H1 (cell line): ENCODE results near the gene KRT78. TPM values are rescaled to one million over a fixed set of nuclear protein-coding genes. Genes with fewer than 3 reads are reported as not detected.

Experiments used
- CTCF ChIA-PET: fragments of 300-600 bp; sonication (Branson Sonifier 250); formaldehyde crosslinking; loops from one replicate; lab custom pipeline; 2021; ENCODE audit not compliant: partially characterized antibody; lab: Charles Lee
- POLR2A ChIA-PET: fragments of 300-600 bp; sonication (Branson Sonifier 250); formaldehyde crosslinking; loops from one replicate; lab custom pipeline; 2021; ENCODE audit warnings: inconsistent platforms; ENCODE audit not compliant: partially characterized antibody; lab: Charles Lee
- DNase-seq, 2 experiments: peaks; one replicate each; pipeline versions ENCODE4 v3.0.0 to v3.0.0-alpha.2; 2010 to 2022; ENCODE audit warnings: low spot score in 2 of 2, low read depth in 1 of 2, mixed read lengths in 1 of 2
- FAIRE-seq: peaks from 2 replicates; lab custom pipeline; 2011; peaks lifted over from hg19 to GRCh38; lab: Jason Lieb, UNC
- H2AFZ ChIP-seq: 2 replicates; pipeline ENCODE4 v1.8.1; 2012; ENCODE audit warnings: low read length, inconsistent platforms
- H2AK5ac ChIP-seq: 2 replicates; pipeline ENCODE4 v1.6.1; 2013; ENCODE audit warnings: low read depth, low read length
- H2BK120ac ChIP-seq: replicated peaks from 2 replicates; pipeline ENCODE3; 2013; ENCODE audit warnings: low read depth, low read length, inconsistent platforms
- H2BK12ac ChIP-seq: 2 replicates; pipeline ENCODE4 v1.6.1; 2013; ENCODE audit warnings: low read depth, low read length
- H2BK15ac ChIP-seq: 2 replicates; pipeline ENCODE4 v1.6.1; 2013; ENCODE audit warnings: low read length
- H2BK20ac ChIP-seq: 2 replicates; pipeline ENCODE4 v1.6.1; 2013; ENCODE audit warnings: low read length
- H2BK5ac ChIP-seq: 2 replicates; pipeline ENCODE4 v1.6.1; 2013; ENCODE audit warnings: low read depth, low read length
- H3K14ac ChIP-seq: 2 replicates; pipeline ENCODE4 v1.6.1; 2013; ENCODE audit warnings: inconsistent platforms; ENCODE audit not compliant: insufficient read length
- H3K18ac ChIP-seq: 2 replicates; pipeline ENCODE4 v1.6.1; 2013; ENCODE audit warnings: low read length; ENCODE audit errors: extremely low read depth
- H3K23ac ChIP-seq: 2 replicates; pipeline ENCODE4 v1.6.1; 2013; ENCODE audit warnings: inconsistent platforms; ENCODE audit not compliant: insufficient read length
- H3K23me2 ChIP-seq: 2 replicates; pipeline ENCODE4 v1.6.1; 2013; ENCODE audit warnings: low read depth, low read length
- H3K27ac ChIP-seq: 2 replicates; pipeline ENCODE4 v1.6.1; 2011; ENCODE audit warnings: low read depth, low read length, inconsistent platforms
- H3K27me3 ChIP-seq, 4 experiments: replicated peaks in 1 of 4; 1 replicate in 1 of 4; 2 replicates in 3 of 4; pipeline versions ENCODE4 v1.6.1 to v1.8.1; 2011 to 2013; ENCODE audit warnings: low read length in 3 of 4, mild to moderate bottlenecking in 3 of 4, inconsistent platforms in 2 of 4, mixed read lengths in 2 of 4, moderate library complexity in 1 of 4; ENCODE audit not compliant: control insufficient read depth in 3 of 4, insufficient read depth in 3 of 4; ENCODE audit errors: extremely low read depth in 1 of 4
- H3K36me3 ChIP-seq, 4 experiments: 2 replicates each; pipeline versions ENCODE4 v1.6.1 to v1.8.1; 2011 to 2013; ENCODE audit warnings: mild to moderate bottlenecking in 4 of 4, low read length in 3 of 4, moderate library complexity in 2 of 4, control low read depth in 1 of 4, inconsistent platforms in 1 of 4; ENCODE audit not compliant: insufficient read depth in 4 of 4, control insufficient read depth in 2 of 4
- H3K4ac ChIP-seq: replicated peaks from 2 replicates; pipeline ENCODE3; 2013; ENCODE audit warnings: low read length, low read depth, mixed read lengths, inconsistent platforms; ENCODE audit not compliant: insufficient read length
- H3K4me1 ChIP-seq, 4 experiments: replicated peaks in 1 of 4; 1 replicate in 1 of 4; 2 replicates in 3 of 4; pipeline versions ENCODE4 v1.6.1 to v1.8.1; 2011 to 2013; ENCODE audit warnings: low read length in 3 of 4, inconsistent platforms in 2 of 4, mixed read lengths in 1 of 4; ENCODE audit not compliant: insufficient read depth in 4 of 4, control insufficient read depth in 3 of 4
- H3K4me2 ChIP-seq, 2 experiments: 2 replicates each; pipeline versions ENCODE4 v1.6.1 to v1.8.1; 2011 to 2013; ENCODE audit warnings: low read depth in 2 of 2, low read length in 2 of 2, control low read depth in 1 of 2, inconsistent platforms in 1 of 2, mild to moderate bottlenecking in 1 of 2; ENCODE audit not compliant: insufficient read depth in 1 of 2
- H3K4me3 ChIP-seq, 4 experiments: fragments of 200-600, 300-600 bp in 1 of 4; sonication (generic), shearing (Covaris generic), sonication (Bioruptor Twin) in 1 of 4; 2 replicates each; pipeline versions ENCODE4 v1.5.1 to v1.8.1; 2011 to 2016; ENCODE audit warnings: low read length in 4 of 4, low read depth in 3 of 4, control low read depth in 2 of 4, inconsistent platforms in 2 of 4, mild to moderate bottlenecking in 2 of 4, mixed read lengths in 1 of 4, moderate library complexity in 1 of 4; ENCODE audit not compliant: insufficient read depth in 2 of 4; ENCODE audit errors: extremely low read depth in 1 of 4
- H3K56ac ChIP-seq: replicated peaks from 2 replicates; pipeline ENCODE3; 2013; ENCODE audit warnings: low read depth, mild to moderate bottlenecking, mixed read lengths, low read length, inconsistent platforms; ENCODE audit not compliant: insufficient read length
- H3K79me1 ChIP-seq: 2 replicates; pipeline ENCODE4 v1.6.1; 2013; ENCODE audit warnings: low read depth, low read length, control low read depth
- H3K79me2 ChIP-seq, 2 experiments: 2 replicates each; pipeline versions ENCODE4 v1.6.1 to v1.8.1; 2012 to 2013; ENCODE audit warnings: low read length in 2 of 2, mild to moderate bottlenecking in 2 of 2, inconsistent platforms in 1 of 2; ENCODE audit not compliant: insufficient read depth in 2 of 2, control insufficient read depth in 1 of 2
- H3K9ac ChIP-seq, 4 experiments: replicated peaks in 1 of 4; 1 replicate in 1 of 4; 2 replicates in 3 of 4; pipeline versions ENCODE4 v1.6.1 to v1.8.1; 2011 to 2013; ENCODE audit warnings: low read depth in 3 of 4, low read length in 3 of 4, control low read depth in 2 of 4, mild to moderate bottlenecking in 2 of 4, moderate library complexity in 2 of 4, inconsistent platforms in 1 of 4; ENCODE audit errors: extremely low read depth in 1 of 4
- H3K9me3 ChIP-seq, 2 experiments: 2 replicates each; pipeline versions ENCODE4 v1.6.1 to v1.8.1; 2012 to 2013; ENCODE audit warnings: mild to moderate bottlenecking in 2 of 2, moderate library complexity in 2 of 2, control low read depth in 1 of 2, inconsistent platforms in 1 of 2, low read depth in 1 of 2, low read length in 1 of 2, mixed read lengths in 1 of 2; ENCODE audit not compliant: insufficient read depth in 2 of 2
- H4K20me1 ChIP-seq, 2 experiments: replicated peaks in 1 of 2; 2 replicates each; pipeline versions ENCODE3 to v1.8.1; 2011 to 2013; ENCODE audit warnings: inconsistent platforms in 2 of 2, low read length in 2 of 2, mild to moderate bottlenecking in 1 of 2; ENCODE audit not compliant: insufficient read depth in 2 of 2, control insufficient read depth in 1 of 2
- H4K5ac ChIP-seq: 2 replicates; pipeline ENCODE4 v1.6.1; 2013; ENCODE audit warnings: low read length, low read depth, mixed read lengths, inconsistent platforms; ENCODE audit not compliant: insufficient read length
- H4K8ac ChIP-seq: 2 replicates; pipeline ENCODE4 v1.8.0; 2013; ENCODE audit warnings: mild to moderate bottlenecking, moderate library complexity, low read length, inconsistent platforms; ENCODE audit not compliant: insufficient read depth; ENCODE audit errors: extremely low read depth
- H4K91ac ChIP-seq: replicated peaks from 2 replicates; pipeline ENCODE3; 2013; ENCODE audit warnings: low read length, mixed read lengths, inconsistent platforms; ENCODE audit not compliant: insufficient read length
- ATF2 ChIP-seq: IDR thresholded peaks from 2 replicates; pipeline ENCODE4 v1.6.1; 2012; ENCODE audit warnings: low read length, inconsistent platforms
- BRCA1 ChIP-seq: IDR thresholded peaks from 2 replicates; pipeline ENCODE4 v1.6.1; 2012; ENCODE audit warnings: low read depth, low read length, improper control_type of control experiment
- CTBP2 ChIP-seq: IDR thresholded peaks from 2 replicates; pipeline ENCODE4 v1.7.0; 2011; ENCODE audit warnings: borderline replicate concordance, mild to moderate bottlenecking, moderate library complexity, mixed read lengths, low read length; ENCODE audit not compliant: insufficient read depth, insufficient read length
- EGR1 ChIP-seq: IDR thresholded peaks from 2 replicates; pipeline ENCODE4 v1.6.1; 2011; ENCODE audit warnings: low read depth, low read length, borderline replicate concordance
- EP300 ChIP-seq, 2 experiments: IDR thresholded peaks; 1 replicate in 1 of 2; 2 replicates in 1 of 2; pipeline ENCODE4 v1.6.1; 2011 to 2012; ENCODE audit warnings: low read depth in 2 of 2, low read length in 2 of 2, mild to moderate bottlenecking in 2 of 2, borderline replicate concordance in 1 of 2, inconsistent platforms in 1 of 2, moderate library complexity in 1 of 2
- FOSL1 ChIP-seq: IDR thresholded peaks from 2 replicates; pipeline ENCODE4 v1.6.1; 2011; ENCODE audit warnings: mild to moderate bottlenecking, low read depth, low read length, moderate library complexity; ENCODE audit not compliant: insufficient read depth
- JUN ChIP-seq: IDR thresholded peaks from 2 replicates; pipeline ENCODE4 v1.6.1; 2011; ENCODE audit warnings: low read depth, mild to moderate bottlenecking, improper control_type of control experiment, low read length
- JUND ChIP-seq: IDR thresholded peaks from 2 replicates; pipeline ENCODE4 v1.6.1; 2011; ENCODE audit warnings: mild to moderate bottlenecking, improper control_type of control experiment, low read length
- MAFK ChIP-seq: IDR thresholded peaks from 2 replicates; pipeline ENCODE4 v1.6.1; 2012; ENCODE audit warnings: low read depth, mild to moderate bottlenecking, improper control_type of control experiment, low read length
- POU5F1 ChIP-seq: IDR thresholded peaks from 2 replicates; pipeline ENCODE4 v1.6.1; 2011; ENCODE audit warnings: low read depth, mild to moderate bottlenecking, low read length, moderate library complexity
- SP4 ChIP-seq: IDR thresholded peaks from 2 replicates; pipeline ENCODE4 v1.6.1; 2012; ENCODE audit warnings: low read length, inconsistent platforms
- YY1 ChIP-seq: IDR thresholded peaks from 2 replicates; pipeline ENCODE4 v1.6.1; 2011; ENCODE audit warnings: low read depth, mild to moderate bottlenecking, low read length
- WGBS, 2 experiments: shearing (Covaris generic) in 1 of 2; methylation state at CpG; one replicate each; pipeline versions ENCODE4 v1.1.6 to v1.1.7; 2013 to 2015; ENCODE audit warnings: low lambda C conversion rate in 2 of 2, mixed read lengths in 2 of 2, inconsistent platforms in 1 of 2, low coverage in 1 of 2, missing lambda C conversion rate in 1 of 2; ENCODE audit not compliant: insufficient replicate concordance in 2 of 2, insufficient coverage in 1 of 2, insufficient read length in 1 of 2; ENCODE audit errors: extremely low coverage in 1 of 2, missing lambda C conversion rate in 1 of 2; 5-methylcytosine and 5-hydroxymethylcytosine counted together
- polyA plus RNA-seq, 7 experiments: library from polyadenylated mRNA; depleted of rRNA in 3 of 7; stranded (reverse) in 5 of 7; unstranded in 2 of 7; fragments of >200 nt in 5 of 7; fragments of 200-250 nt in 2 of 7; gene quantifications; 1 replicate in 5 of 7; 2 replicates in 1 of 7; 4 replicates in 1 of 7; pipeline versions ENCODE4 v1.2.1 to v1.2.3, GENCODE V29; 2011 to 2013; ENCODE audit warnings: missing spikeins in 2 of 7, mixed read lengths in 2 of 7
- total RNA-seq: library from RNA; stranded (reverse); fragmentation: NEBNext Ultra II Directional; extraction: Animal tissue kit (Norgen Biotek cat#: 25700); gene quantifications from 2 replicates; pipeline ENCODE4 v1.2.1, GENCODE V29; 2021

Gene KRT78
- total and polyA plus RNA-seq, 2 of the 8 experiments (the other 6 are each of a cell fraction or from before 2014, with no cell fraction given) = not detected

- Histone ChIP-seq H3K56ac (no peak overlapping the region), H3K79me1 (no peaks in the 10 kb centered on the region), H3K4me1 (peaks cover 3 to 6% (median 4%) of the 10 kb centered on the region in 4 experiments), H3K27ac (no peak overlapping the region), H3K23me2 (peaks cover 2% of the 10 kb centered on the region; the same call in 1 of the 2 replicates), H2BK12ac (no peak overlapping the region), H2AK5ac (no peak overlapping the region), H3K27me3 (no peaks in the 10 kb centered on the region), H4K20me1 (no peaks in the 10 kb centered on the region), H2BK5ac (no peak overlapping the region), H3K4ac (no peak overlapping the region), H4K5ac (no peak overlapping the region), H3K4me3 (no peak overlapping the region), H3K14ac (no peak overlapping the region), H3K18ac (no peak overlapping the region), H3K9ac (no peak overlapping the region), H3K23ac (no peak overlapping the region), H3K79me2 (no peaks in the 10 kb centered on the region), H2BK120ac (no peak overlapping the region), H3K4me2 (no peak overlapping the region), H4K91ac (no peak overlapping the region), H2BK15ac (no peak overlapping the region), H3K36me3 (no peaks in the 10 kb centered on the region), H2BK20ac (no peak overlapping the region), H2AFZ (no peak overlapping the region), H4K8ac (no peak overlapping the region), H3K9me3 (no peaks in the 10 kb centered on the region)
- ChIA-PET CTCF (interaction anchor here (1.0 to 3.0 kb wide), 7 partner anchors 10 to 415 kb away, joined by 3 to 11 read pairs (median 4); no protein-coding TSS in a partner anchor), POLR2A (interaction anchor here (1.3 kb wide), 1 partner anchor 92 kb away, joined by 3 read pairs; no protein-coding TSS in a partner anchor)
- DNase-seq = no peak
- WGBS, 2 experiments = 87% methylated on average over 3 of the region's 3 CpGs; no CpG with 5 or more reads in 1 of the 2 experiments
- FAIRE-seq = no peak
- TF ChIP-seq YY1 (no peak), EGR1 (no peak), EP300 (IDR thresholded peaks at IDR 0.05; ENCODE audit: borderline replicate concordance in 1 of 2, low read depth in 2 of 2, low read length in 2 of 2) (no peak), ATF2 (no peak), JUN (no peak), SP4 (no peak), JUND (no peak), POU5F1 (no peak), FOSL1 (no peak), MAFK (no peak), CTBP2 (no peak), BRCA1 (no peak)
These were observed 42.5 kb downstream of the KRT78 start for GRCh38 chr12:52806169-52806811.
